NCI-H345 (cell line): Measurements from ENCODE around the gene PDE4B.
"Not testable (repeated sequence)": the region's sequence is repeated elsewhere in the genome, so short reads cannot be mapped to it uniquely, and the experiment has no call there.

Experiments used
- DNase-seq: peaks from one replicate; lab custom pipeline; 2025; lab: John Stamatoyannopoulos, UW

Gene PDE4B

DNA sequence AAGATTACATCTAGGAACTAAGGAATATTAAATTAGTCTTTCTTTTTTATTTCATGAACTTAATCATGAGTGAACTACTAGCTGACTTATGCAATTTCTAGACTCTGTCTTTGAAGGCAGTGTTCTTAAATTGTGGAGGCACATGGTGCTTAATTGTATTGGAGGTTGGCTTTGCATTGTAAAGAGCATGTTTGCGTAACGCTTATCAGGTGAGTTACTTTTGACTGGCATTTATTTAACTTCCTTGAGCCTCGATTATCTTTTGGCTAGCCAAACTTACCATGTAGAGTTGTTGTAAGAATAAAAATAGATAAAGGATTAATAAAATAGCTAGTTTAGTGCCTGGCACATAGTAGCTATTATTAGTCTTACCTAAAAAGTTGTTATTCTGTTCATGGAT lies 262.4 kb downstream of the PDE4B start:
- DNase-seq: no peak

DNA sequence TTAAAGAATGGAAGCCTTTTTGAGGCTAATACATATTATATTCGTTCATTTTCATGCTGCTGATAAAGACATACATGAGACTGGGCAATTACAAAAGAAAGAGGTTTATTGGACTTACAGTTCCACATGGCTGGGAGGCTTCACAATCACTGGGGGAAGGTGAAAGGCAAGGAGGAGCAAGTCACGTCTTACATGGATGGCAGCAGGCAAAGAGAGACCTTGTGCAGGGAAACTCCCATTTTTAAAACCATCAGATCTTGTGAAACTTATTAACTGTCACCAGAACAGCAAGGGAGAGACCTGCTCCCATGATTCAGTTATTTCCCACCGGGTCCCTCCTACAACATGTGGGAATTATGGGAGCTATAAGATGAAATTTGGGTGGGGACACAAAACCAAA lies 264.8 kb downstream of the PDE4B start:
- not testable (repeated sequence) for DNase-seq

DNA sequence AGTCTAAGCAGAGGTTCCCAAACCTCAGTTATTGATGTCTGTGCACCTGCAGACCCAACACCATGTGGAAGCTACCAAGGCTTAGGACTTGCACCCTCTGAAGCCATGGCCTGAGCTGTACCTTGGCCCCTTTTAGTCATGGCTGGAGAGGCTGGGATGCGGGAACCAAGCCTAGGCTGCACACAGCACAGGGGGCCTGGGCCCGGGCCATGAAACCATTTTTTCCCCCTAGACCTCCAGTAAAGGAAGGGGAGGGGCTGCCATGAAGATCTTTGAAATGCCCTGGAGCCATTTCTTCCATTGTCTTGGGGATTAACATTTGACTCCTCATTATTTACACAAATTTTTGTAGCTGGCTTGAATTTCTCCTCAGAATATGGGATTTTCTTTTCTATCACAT lies 265.9 kb downstream of the PDE4B start:
- DNase-seq: no peak

DNA sequence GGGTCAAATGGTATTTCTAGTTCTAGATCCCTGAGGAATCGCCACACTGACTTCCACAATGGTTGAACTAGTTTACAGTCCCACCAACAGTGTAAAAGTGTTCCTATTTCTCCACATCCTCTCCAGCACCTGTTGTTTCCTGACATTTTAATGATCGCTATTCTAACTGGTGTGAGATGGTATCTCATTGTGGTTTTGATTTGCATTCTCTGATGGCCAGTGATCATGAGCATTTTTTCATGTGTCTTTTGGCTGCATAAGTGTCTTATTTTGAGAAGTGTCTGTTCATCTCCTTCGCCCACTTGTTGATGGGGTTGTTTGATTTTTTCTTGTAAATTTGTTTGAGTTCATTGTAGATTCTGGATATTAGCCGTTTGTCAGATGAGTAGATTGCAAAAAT lies 274.5 kb downstream of the PDE4B start:
- not testable (repeated sequence) for DNase-seq

DNA sequence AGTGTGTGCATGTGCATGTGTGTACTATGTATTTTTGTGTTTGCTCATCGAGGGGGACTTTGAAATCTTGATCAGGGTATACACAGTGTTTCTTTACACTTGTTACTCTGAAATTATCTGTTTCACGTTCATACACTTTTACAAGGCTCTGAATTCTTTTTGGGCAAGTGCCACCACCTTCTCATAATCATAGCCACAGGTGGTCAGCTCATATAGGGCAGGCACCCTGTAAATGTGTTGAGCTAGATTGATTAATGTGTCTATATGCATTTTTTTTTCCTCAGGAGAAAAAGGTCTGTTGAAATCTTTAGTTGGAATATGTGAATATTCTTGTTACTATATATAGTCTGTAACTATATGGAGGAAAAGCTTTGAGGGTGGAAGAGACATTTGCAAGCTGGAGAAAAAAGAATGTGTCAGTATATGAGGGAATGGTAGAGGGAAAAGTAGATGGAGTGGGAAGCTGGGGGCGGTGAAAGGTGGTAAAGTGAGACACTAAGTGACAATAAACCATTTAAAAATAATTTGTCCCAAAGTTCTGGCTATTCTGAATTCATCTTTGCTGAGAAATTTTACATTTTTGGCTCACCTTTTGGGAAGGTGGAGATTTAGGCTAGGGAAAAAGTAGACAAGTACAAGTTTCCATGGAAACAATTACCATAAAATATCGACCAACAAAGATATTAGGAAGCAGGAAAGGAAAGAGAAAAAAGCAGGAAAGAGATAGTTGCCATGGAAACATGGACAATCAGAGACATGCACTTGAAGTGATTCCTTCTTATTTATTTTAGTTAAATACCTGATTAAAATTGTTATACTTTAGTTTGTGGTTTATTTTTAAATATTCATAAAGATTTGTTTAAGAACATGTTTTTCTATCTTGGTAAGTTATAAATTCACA lies 277.5 kb downstream of the PDE4B start:
- DNase-seq: no peak

DNA sequence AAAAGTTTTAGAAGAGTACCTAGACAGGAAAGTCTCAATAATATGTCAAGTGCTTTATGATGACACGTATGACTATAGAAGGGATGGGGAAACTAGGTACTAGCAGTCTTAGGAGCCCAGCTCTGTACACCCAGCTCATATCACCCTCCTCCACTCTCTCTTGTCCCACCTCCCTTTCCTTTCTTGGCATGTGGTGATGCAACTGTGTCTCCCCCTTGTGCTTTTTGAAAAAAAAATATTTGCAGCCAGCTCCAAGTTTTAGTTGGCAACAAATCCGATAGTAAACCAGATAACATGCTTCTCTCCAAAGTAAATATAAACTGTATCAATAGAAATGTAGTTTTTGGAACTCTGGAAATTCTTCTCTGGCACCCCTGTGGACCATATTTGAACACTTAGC lies 280.7 kb downstream of the PDE4B start:
- no peak for DNase-seq

DNA sequence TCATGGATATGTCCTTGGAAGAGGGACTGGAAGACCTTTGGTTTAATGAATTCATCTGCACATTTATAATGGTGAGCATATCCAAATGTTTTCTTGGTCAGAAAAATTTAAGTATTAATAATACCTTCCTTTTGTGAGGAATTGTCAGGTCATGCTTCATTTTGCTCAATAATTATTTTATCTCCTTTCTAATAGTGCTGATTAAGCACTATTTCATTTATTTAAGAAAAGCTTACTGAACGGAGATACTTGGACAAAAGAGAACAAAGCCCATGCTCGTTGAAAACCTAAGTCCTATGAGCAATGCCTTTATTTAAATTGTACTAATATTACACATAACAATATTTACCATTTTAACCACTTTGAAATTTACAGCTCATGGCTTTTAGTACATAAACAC lies 281.5 kb downstream of the PDE4B start:
- DNase-seq: no peak

DNA sequence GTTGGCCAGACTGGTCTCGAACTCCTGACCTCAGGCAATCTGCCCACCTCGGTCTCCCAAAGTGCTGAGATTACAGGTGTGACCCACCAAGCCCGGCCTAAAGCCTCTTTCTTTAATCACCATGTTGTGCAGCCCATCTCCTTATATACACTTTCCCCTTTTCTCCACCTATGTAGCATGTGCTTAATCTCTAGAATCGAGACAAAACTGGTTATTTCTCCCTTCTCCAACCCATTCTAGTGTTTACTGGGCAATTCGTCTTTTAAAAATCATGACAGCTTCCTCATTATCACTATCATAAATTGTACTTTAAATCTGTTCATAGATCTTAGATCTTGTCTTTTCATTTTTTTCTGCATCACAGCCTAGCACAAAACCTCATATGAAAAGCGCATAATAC lies 285.7 kb downstream of the PDE4B start:
- DNase-seq: no peak

DNA sequence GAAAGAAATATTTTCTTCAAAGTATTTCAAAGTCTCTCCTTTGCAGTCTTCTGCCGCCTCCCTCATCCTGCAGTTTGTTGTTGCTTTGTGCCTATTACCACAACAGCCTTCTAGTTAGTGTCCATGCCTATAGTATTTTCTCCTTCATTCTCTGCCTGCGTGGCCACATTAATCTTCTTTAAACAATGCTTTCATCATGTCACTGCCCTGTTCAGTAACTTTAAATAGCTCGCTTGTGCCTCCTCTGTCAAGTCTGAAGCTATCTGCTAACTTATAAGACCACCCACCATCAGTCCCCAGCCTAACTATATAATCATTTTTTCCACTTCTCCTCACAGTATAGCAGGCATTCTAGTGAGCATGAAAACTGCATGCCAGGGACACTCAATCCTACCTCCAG lies 290.3 kb downstream of the PDE4B start:
- no peak for DNase-seq

DNA sequence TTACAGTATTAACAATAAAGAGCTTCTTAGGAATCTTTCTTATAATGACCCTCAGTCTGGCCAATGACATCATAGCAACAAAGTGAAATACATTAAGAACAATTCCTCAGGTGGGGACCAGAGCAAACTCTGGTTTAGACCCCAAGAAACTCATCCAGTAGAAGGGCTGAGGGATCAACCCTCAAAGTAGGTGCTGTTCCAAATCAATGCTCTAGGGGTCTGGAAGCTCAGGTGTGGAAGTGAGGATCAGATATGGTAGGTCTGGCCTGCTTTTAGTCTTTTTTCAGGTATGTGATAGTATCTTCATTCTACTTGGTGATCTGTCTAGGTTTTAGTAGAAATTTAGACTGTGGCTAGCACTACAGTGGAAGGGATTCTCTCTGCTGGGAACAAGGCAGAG lies 291.7 kb downstream of the PDE4B start:
- no peak for DNase-seq

DNA sequence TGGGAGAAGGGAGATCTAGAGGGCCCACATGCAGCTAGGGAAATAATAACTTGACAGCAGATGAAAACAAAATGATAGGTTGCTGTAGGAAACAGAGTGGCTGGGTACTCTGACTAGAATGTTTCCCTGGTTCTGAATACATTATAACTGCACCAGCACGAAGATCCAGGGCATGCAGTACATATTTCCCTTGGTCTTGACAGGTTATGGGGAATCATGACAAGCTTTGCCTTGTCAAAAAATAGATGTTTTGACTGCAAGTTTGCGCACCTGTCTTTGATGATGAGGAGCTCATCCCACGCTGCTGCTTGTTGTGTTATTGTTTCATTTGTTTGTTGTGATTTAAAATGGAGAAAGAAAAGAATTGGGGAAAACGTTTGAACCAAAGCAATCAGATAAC lies 292.9 kb downstream of the PDE4B start:
- no peak for DNase-seq

DNA sequence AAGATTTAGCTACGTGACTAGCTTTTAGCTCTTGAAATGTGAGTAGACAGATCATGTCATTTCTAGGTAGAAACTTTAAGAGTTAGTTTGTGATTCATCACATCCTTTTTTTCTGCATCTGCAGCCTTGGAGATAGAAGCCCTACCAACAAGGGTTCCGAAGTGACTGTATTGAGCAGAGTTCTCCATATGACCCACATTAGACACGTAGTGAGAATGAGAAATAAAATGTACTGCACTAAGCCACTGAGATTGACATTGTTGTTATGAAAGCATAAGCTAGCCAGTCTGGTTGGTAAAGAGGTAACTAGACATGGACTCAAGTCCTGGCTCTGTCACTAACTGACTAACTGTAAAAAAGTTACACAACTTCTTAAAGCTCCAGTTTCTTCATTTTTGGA lies 296.1 kb downstream of the PDE4B start:
- DNase-seq: no peak

DNA sequence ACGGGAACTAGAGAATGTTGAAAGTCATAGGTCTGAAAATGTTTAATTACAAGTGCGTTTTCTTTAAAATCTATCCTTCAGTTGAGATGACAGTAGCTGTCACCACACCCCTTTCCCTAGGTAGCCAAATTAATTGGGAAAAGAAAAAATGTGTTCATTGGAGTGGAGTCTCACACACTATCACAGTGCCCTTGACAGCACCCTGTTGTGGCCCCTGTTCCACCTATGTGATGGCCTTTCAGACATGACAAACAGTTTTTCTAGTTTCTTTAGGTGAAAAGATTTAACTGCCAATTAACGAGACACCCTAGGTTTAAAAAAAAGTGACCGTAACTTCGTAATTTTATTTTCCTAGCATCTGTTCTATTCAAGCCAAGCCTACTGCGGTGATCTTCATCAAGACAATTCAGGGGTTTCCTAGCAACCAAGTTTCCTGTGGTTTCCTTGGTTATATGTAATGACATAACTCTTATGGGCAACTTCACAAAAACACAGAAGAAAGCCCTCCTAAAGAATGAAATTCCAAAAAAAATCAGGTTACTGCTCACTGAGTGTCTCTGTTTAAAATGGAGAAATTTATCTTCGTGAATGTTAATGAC lies 298.3 kb downstream of the PDE4B start:
- DNase-seq: no peak

DNA sequence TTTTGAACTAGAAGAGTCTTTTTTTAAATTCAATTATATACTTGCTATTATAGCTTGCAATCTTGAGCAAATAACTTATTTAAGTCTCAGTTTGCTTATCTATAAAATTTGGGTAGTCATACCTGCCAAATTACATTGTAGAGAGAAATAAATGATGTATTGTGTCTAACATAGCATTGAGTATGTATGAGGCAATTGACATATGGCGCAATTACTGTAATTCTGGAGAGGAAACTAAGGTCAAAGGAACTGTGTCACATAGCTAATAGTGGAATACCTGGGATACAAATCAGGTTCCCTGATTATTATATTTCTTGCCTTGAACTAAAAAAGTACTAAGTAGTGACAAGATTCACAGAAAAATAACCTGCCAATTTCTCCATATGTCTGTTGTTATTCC lies 302.5 kb downstream of the PDE4B start:
- no peak for DNase-seq

DNA sequence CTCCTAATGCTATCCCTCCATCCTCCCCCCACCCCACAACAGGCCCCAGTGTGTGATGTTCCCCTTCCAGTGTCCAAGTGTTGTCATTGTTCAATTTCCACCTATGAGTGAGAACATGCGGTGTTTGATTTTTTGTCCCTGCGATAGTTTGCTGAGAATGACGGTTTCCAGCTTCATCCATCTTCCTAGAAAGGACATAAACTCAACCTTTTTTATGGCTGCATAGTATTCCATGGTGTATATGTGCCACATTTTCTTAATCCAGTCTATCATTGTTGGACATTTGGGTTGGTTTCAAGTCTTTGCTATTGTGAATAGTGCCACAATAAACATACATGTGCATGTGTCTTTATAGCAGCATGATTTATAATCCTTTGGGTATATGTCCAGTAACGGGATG lies 308.3 kb downstream of the PDE4B start:
- DNase-seq: not testable (repeated sequence)

DNA sequence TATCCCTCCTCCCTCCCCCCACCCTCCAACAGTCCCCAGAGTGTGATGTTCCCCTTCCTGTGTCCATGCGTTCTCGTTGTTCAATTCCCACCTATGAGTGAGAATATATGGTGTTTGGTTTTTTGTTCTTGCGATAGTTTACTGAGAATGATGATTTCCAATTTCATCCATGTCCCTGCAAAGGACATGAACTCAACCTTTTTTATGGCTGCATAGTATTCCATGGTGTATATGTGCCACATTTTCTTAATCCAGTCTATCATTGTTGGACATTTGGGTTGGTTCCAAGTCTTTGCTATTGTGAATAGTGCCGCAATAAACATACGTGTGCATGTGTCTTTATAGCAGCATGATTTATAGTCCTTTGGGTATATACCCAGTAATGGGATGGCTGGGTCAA lies 311.4 kb downstream of the PDE4B start:
- not testable (repeated sequence) for DNase-seq

DNA sequence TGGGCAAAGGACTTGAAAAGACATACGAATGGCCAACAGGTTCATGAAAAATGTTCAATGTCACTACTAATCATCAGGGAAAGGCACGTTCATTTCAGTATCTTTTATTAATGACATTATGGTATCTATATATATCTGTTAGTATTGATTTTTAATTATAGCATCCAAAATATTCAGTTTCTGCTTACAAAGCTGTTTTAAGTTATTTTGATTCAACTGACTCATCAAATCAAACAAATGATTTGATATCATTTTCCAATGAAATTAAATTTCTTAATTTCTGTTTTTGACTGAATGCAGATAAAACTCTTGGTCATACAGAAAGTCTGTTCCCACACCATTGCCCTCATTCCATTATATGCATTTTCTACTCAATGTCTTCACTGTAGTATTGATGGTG lies 315.9 kb downstream of the PDE4B start:
- no peak for DNase-seq

DNA sequence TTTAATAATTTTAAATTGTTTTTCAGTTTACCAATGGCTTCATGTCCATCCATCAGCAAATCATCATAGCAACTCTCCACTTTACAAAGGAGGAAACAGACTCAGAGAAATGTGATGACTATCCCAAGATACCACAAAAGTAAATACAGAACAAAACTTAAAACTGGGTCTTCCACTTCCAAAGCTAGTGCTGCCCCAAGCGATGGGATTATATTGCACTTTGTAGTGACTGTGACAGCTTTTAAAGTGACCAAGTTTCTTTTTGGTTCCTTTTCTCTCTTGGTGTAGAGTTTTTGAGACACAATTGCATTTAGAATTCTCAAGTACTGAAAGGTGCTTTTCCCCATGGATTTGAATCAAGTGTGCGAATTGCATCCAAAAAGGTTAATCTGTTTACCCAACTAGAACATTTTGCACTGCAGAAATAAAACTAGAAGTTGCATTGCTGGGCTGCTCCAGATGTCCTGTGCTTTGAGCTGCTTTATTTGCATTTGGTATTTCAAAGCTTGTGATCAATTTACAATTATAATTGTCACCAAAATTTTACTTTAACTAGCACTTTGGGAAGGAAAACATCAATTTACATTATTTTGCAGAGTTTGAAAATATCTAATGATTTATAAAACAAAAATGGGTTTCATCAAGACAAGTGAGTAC lies 320.2 kb downstream of the PDE4B start:
- no peak for DNase-seq

DNA sequence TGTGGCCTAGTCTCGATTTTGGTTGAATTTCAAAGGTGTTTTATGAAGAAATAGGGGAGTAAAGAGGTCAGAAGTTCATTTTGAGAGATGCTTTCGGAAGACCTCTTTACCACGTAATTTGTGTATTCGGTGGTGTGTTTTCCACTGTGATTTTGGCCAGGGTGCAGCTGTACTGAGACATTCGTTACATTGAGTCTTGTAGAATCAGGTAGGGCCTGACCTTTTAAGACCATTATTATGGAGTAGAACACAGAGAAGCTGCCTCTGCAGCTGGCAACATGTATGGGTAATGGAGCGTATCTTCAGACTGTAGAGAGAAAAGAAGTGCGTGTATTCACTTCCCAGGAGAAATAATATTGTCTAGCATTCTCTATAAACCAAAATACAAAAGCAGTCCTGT lies 326.5 kb downstream of the PDE4B start:
- DNase-seq: peak; percentile 33

DNA sequence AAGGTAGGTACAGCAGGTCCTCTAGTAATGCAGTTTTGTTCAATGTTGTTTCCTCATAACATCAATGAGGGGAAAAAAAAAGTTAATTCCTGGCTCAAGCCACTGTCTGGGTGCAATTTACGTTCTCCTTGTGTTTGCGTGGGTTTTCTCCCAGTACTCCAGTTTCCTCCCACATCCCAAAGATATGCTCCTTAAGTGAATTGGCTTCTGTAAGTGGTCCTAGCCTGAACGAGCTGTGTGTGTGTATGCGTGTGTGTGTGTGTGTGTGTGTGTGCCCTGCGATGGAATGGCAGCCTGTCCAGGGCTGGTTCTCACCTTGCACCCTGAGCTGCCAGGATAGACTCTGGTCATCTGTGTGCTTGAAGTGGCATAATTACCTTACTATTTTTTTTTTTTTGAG lies 332.0 kb downstream of the PDE4B start:
- DNase-seq: no peak

DNA sequence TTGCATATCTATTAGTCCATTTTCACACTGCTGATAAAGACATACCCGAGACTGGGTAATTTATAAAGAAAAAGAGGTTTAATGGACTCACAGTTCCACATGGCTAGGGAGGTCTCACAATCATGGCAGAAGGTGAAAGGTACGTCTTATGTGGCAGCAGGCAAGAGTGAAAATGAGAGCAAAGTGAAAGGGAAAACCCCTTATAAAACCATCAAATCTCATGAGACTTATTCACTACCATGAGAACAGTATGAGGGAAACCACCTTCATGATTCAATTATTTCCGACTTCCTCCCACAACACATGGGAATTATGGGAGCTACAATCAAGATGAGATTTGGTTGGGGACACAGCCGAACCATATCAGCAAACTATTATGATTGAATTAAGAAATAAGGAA lies 335.9 kb downstream of the PDE4B start:
- not testable (repeated sequence) for DNase-seq

DNA sequence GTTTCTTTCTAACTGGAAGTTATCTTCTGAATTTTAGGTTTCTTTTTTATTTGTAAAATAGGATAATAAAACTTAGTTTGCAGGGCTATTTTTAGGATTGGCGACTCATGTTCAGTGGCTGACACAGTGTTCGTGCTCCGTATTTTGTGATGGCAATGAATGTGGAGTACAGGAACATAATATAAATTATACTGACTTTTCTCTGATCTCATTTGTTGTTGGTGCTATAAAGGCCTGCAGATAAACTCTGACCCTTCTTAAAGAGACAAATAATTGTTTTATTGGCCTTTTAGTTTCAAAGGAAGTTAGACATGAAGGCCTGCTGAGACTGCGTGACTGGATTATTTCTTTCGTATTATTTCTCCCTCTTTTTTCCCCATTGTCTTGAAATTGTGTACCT lies 339.6 kb downstream of the PDE4B start:
- DNase-seq: no peak

DNA sequence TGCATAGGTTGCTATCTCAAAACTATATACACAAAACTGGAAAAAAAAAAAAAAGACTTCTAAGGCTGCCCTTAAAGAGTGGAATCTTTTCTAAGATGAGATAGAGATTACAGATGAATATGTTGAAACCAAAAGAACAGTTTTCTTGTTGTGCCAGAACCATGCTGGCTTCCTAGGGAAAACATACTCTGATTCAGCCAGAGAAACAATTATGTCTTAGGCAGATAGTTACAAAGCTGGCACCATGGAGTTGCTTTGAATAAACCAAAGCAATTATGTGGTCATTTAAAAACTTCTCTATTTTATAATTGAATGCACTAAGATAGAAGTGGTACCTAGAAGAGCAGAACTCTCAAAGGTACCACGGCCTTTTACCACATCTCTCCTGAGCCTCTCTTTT lies 341.3 kb downstream of the PDE4B start:
- DNase-seq: no peak
